Measurements from ENCODE around the gene CDH2.

The CDH2 gene

DNA sequence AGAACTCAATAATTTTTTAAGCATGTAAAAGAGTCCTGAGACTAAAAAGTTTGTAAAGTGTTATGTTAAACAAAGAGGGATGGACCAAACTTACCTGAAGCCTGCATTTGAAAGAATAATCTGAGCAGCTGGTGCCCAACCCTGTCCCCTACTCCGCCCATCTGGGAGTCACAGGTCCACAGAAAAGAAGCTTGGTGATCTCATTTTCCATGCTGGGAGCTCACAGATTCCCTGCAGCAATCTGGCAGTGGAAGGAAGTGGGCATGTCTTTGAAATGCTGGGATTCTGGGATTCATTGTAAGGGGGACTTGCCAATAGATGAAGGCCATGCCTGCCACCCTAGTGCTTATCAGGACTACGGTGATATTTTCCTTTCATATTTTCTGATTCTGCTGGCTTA is 17.9 kb downstream of the CDH2 start:
- TF ChIP-seq, protein P1, sequence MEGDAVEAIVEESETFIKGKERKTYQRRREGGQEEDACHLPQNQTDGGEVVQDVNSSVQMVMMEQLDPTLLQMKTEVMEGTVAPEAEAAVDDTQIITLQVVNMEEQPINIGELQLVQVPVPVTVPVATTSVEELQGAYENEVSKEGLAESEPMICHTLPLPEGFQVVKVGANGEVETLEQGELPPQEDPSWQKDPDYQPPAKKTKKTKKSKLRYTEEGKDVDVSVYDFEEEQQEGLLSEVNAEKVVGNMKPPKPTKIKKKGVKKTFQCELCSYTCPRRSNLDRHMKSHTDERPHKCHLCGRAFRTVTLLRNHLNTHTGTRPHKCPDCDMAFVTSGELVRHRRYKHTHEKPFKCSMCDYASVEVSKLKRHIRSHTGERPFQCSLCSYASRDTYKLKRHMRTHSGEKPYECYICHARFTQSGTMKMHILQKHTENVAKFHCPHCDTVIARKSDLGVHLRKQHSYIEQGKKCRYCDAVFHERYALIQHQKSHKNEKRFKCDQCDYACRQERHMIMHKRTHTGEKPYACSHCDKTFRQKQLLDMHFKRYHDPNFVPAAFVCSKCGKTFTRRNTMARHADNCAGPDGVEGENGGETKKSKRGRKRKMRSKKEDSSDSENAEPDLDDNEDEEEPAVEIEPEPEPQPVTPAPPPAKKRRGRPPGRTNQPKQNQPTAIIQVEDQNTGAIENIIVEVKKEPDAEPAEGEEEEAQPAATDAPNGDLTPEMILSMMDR (IDR thresholded peaks at IDR 0.05; ENCODE audit: insufficient read depth, low read depth, low read length, missing control alignments): no peak
- no peak for DNase-seq (ENCODE audit: low read depth)
- no peak overlapping the region for H3K4me3 ChIP-seq (ENCODE audit: low read depth, low read length)

GRCh38 chr18:28158083-28158581 is 18.8 kb downstream of the CDH2 start:
- H3K4me3 ChIP-seq (ENCODE audit: low read depth, low read length): no peak overlapping the region
- DNase-seq (ENCODE audit: low read depth): no peak
- TF ChIP-seq, protein P1 (IDR thresholded peaks at IDR 0.05; ENCODE audit: insufficient read depth, low read depth, low read length, missing control alignments): no peak

- no peak overlapping the region for H3K4me3 ChIP-seq (ENCODE audit: low read depth, low read length)
- DNase-seq (ENCODE audit: low read depth): no peak
- TF ChIP-seq, protein P1 (IDR thresholded peaks at IDR 0.05; ENCODE audit: insufficient read depth, low read depth, low read length, missing control alignments): no peak
These were observed 23.4 kb downstream of the CDH2 start for GRCh38 chr18:28153485-28154065.

DNA sequence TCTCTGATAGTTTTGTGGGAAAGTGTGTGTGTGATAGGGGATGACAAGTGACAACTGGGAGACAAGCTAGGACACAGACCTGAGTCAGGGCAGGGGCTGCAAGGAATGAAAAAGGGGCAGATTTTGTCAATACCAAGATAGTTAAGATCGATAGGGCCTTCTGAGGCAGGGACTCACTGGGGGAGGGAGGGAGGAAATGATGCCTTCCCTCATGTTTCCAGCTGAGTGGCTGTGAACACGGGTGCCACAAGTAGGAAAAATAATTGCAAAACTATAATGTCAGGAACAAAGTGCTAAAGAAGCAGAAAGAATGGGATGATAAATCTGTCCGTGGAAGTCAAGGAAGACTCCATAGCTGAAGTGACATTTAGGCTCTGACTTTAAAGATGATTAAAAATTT is 24.2 kb downstream of the CDH2 start:
- TF ChIP-seq, protein P1 (IDR thresholded peaks at IDR 0.05; ENCODE audit: insufficient read depth, low read depth, low read length, missing control alignments): no peak
- DNase-seq (ENCODE audit: low read depth): no peak

DNA sequence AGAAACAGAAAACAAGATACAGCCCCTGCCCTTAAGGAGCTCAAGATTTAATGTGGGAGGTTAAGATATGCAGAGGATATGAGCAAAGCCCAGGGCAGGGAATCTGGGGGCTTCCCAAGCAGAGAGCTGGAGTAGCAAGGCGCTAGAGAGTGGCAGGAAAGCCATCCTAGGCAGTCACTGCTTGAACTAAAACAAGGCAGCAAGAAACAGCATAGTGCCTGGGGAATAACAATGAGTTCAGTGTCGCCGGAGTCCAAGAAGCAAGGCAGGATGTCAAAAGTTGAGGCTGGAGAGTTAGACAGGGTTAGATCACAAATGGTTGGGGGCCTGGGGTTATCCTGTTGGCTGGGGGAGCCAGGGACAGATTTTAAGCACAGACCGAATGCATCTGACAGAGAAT is 24.6 kb downstream of the CDH2 start:
- no peak for DNase-seq (ENCODE audit: low read depth)
- TF ChIP-seq, protein P1 (IDR thresholded peaks at IDR 0.05; ENCODE audit: insufficient read depth, low read depth, low read length, missing control alignments): no peak
- no peak overlapping the region for H3K4me3 ChIP-seq (ENCODE audit: low read depth, low read length)

More for the DNA sequence above, 24.2 kb downstream of the CDH2 start:
- H3K4me3 ChIP-seq (ENCODE audit: low read depth, low read length): no peak overlapping the region

DNA sequence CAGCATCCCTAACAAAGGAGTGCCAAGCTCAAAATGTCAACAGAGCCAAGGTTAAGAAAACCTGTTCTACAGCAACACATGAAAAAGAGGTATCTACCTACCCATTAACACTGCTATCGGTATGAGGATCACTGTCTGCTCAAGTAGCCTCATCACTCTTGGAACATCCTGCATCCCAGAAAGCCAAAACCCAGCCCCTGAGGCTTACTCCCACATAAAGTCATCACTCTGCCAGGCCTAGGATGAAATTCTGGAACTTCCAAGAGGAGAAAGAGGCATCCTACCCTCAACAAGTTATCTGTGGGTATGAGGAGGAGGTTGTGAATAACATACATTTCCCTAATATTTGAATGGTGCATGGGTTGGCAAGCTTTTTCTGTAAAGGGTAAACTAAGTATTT is 25.5 kb downstream of the CDH2 start:
- TF ChIP-seq, protein P1 (IDR thresholded peaks at IDR 0.05; ENCODE audit: insufficient read depth, low read depth, low read length, missing control alignments): no peak
- no peak overlapping the region for H3K4me3 ChIP-seq (ENCODE audit: low read depth, low read length)
- no peak for DNase-seq (ENCODE audit: low read depth)

DNA sequence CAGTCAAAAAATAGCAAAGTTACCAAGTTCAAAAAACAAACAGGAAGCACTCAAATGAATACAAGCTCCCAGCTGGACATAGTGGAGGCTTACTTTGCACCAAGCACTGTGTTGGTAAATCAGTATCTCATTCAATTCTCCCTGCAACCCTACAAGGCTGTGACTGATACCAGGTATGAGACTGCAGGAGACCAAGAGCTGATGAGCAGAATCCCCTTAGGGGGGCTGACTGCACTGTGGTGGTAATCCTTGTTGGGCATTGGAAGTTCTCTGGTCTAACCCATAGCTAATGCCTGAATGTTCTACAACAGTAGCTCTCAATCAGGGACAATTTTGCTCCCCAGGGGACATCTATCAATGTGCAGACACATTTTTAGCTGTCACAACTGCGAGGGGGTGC is 26.0 kb downstream of the CDH2 start:
- no peak for DNase-seq (ENCODE audit: low read depth)
- TF ChIP-seq, protein P1 (IDR thresholded peaks at IDR 0.05; ENCODE audit: insufficient read depth, low read depth, low read length, missing control alignments): no peak
- H3K4me3 ChIP-seq (ENCODE audit: low read depth, low read length): no peak overlapping the region
